GM12892 (cell line): ENCODE data around the gene HMGXB4.

ENCODE experiments used
- POLR2A ChIP-seq: IDR thresholded peaks from 2 replicates; pipeline ENCODE4 v1.6.1; 2011; ENCODE audit warnings: low read depth, low read length, control low read depth
- POLR2AphosphoS5 ChIP-seq: IDR thresholded peaks from 2 replicates; pipeline ENCODE4 v1.6.1; 2011; ENCODE audit warnings: low read depth, low read length, control low read depth

GRCh38 chr22:35275580-35275979 lies 18.3 kb downstream of the HMGXB4 start:
- TF ChIP-seq POLR2AphosphoS5 (no peak), POLR2A (no peak)
